Neural cell (in vitro differentiated cells): ENCODE measurements around the gene ZNF394. TPM values are rescaled to one million over a fixed set of nuclear protein-coding genes. Genes with fewer than 3 reads are reported as not detected.
A peak's percentile ranks its signal among the peaks of the same experiment; 100 is the strongest.

ENCODE experiments used
- H2AFZ ChIP-seq: fragments of 200-600, 300-800 bp; sonication (generic), shearing (Covaris generic); 2 replicates; pipeline ENCODE4 v1.6.0; 2014; ENCODE audit warnings: low read depth, mild to moderate bottlenecking, antibody characterized with exemption, low read length, moderate library complexity
- H3F3A ChIP-seq: fragments of 200-600 bp; shearing (Covaris generic); 2 replicates; pipeline ENCODE4 v1.6.1; 2016; ENCODE audit warnings: mild to moderate bottlenecking, moderate library complexity, mixed read lengths, antibody characterized with exemption, low read length; ENCODE audit not compliant: insufficient read depth, poor library complexity, severe bottlenecking
- H3K27ac ChIP-seq: fragments of 200-600, 300-800 bp; sonication (generic), shearing (Covaris generic); 2 replicates; pipeline ENCODE4 v1.5.1; 2014; ENCODE audit warnings: mild to moderate bottlenecking, low read length, moderate library complexity
- H3K27me3 ChIP-seq: fragments of 300-800, 200-600 bp; sonication (generic), shearing (Covaris generic); 2 replicates; pipeline ENCODE4 v1.6.0; 2014; ENCODE audit warnings: mild to moderate bottlenecking, low read depth, low read length, moderate library complexity; ENCODE audit not compliant: insufficient read depth
- H3K36me3 ChIP-seq: fragments of 300-800, 200-600 bp; sonication (generic), shearing (Covaris generic); 2 replicates; pipeline ENCODE4 v1.5.1; 2014; ENCODE audit warnings: mild to moderate bottlenecking, antibody characterized with exemption, low read length, moderate library complexity; ENCODE audit not compliant: insufficient read depth
- H3K4me2 ChIP-seq: fragments of 300-800, 200-600 bp; sonication (generic), shearing (Covaris generic); 2 replicates; pipeline ENCODE4 v1.6.0; 2014; ENCODE audit warnings: mild to moderate bottlenecking, low read length
- H3K4me3 ChIP-seq: fragments of 300-800, 200-600 bp; sonication (generic), shearing (Covaris generic); 2 replicates; pipeline ENCODE4 v1.5.1; 2014; ENCODE audit warnings: mild to moderate bottlenecking, low read length, moderate library complexity
- H3K79me2 ChIP-seq: fragments of 200-600 bp; shearing (Covaris generic); replicated peaks from 2 replicates; pipeline ENCODE4 v1.6.0; 2014; ENCODE audit warnings: mild to moderate bottlenecking, low read length, moderate library complexity; ENCODE audit not compliant: insufficient read depth
- H3K9ac ChIP-seq: fragments of 300-800, 200-600 bp; sonication (generic), shearing (Covaris generic); 2 replicates; pipeline ENCODE4 v1.6.1; 2016; ENCODE audit warnings: mild to moderate bottlenecking, low read length, mixed read lengths
- H3K9me2 ChIP-seq: fragments of 200-600 bp; shearing (Covaris generic); 2 replicates; pipeline ENCODE4 v1.6.1; 2016; ENCODE audit warnings: mild to moderate bottlenecking, low read length, mixed read lengths; ENCODE audit not compliant: insufficient read depth
- H3K9me3 ChIP-seq: fragments of 200-600, 300-800 bp; sonication (generic), shearing (Covaris generic); 2 replicates; pipeline ENCODE4 v1.6.1; 2016; ENCODE audit warnings: mild to moderate bottlenecking, mixed run types, low read length, moderate library complexity, mixed read lengths
- H4K20me1 ChIP-seq: fragments of 200-600 bp; shearing (Covaris generic); 2 replicates; pipeline ENCODE4 v1.6.1; 2016; ENCODE audit warnings: mild to moderate bottlenecking, mixed run types; ENCODE audit not compliant: insufficient read depth
- EP300 ChIP-seq: fragments of 450-650 bp; conservative IDR thresholded peaks from 2 replicates; pipeline ENCODE4 v1.6.1; 2014; ENCODE audit warnings: antibody characterized with exemption, mild to moderate bottlenecking, moderate library complexity; ENCODE audit not compliant: poor library complexity, severe bottlenecking
- EZH2 ChIP-seq: fragments of 200-600, 300-800 bp; shearing (Covaris generic), sonication (generic); IDR thresholded peaks from 2 replicates; pipeline ENCODE4 v1.6.1; 2014; ENCODE audit warnings: antibody characterized with exemption, low read length, borderline replicate concordance, mild to moderate bottlenecking; ENCODE audit not compliant: insufficient read depth, poor library complexity, severe bottlenecking
- MXI1 ChIP-seq: fragments of 450-650 bp; conservative IDR thresholded peaks from 2 replicates; pipeline ENCODE4 v1.6.1; 2014; ENCODE audit warnings: antibody characterized with exemption, mild to moderate bottlenecking; ENCODE audit not compliant: poor library complexity, severe bottlenecking
- POLR2AphosphoS5 ChIP-seq: IDR thresholded peaks from 2 replicates; pipeline ENCODE4 v1.6.1; 2012
- RAD21 ChIP-seq: fragments of 450-650 bp; conservative IDR thresholded peaks from 2 replicates; pipeline ENCODE4 v1.6.1; 2014; ENCODE audit warnings: antibody characterized with exemption, mild to moderate bottlenecking, moderate library complexity
- SMC3 ChIP-seq: fragments of 450-650 bp; conservative IDR thresholded peaks from 2 replicates; pipeline ENCODE4 v1.6.1; 2014; ENCODE audit warnings: antibody characterized with exemption, mild to moderate bottlenecking, moderate library complexity; ENCODE audit not compliant: poor library complexity
- TAF1 ChIP-seq: IDR thresholded peaks from 2 replicates; pipeline ENCODE4 v1.6.1; 2012; ENCODE audit warnings: low read depth
- polyA plus RNA-seq: library from polyadenylated mRNA; depleted of rRNA; stranded (reverse); fragments of >200 nt; gene quantifications from 2 replicates; pipeline ENCODE4 v1.2.3, GENCODE V29; 2014
- TF ChIP-seq, protein P1 (sequence below): fragments of 450-650 bp; IDR thresholded peaks from 2 replicates; pipeline ENCODE4 v1.5.1; 2014; ENCODE audit warnings: antibody characterized with exemption, mild to moderate bottlenecking, moderate library complexity; ENCODE audit not compliant: poor library complexity, severe bottlenecking
- TF ChIP-seq, protein P2 (sequence below): IDR thresholded peaks from 2 replicates; pipeline ENCODE4 v1.6.1; 2012; ENCODE audit warnings: borderline replicate concordance

ZNF394 gene
- polyA plus RNA-seq, 1 donor from 2014 or later: 9.5 TPM

DNA sequence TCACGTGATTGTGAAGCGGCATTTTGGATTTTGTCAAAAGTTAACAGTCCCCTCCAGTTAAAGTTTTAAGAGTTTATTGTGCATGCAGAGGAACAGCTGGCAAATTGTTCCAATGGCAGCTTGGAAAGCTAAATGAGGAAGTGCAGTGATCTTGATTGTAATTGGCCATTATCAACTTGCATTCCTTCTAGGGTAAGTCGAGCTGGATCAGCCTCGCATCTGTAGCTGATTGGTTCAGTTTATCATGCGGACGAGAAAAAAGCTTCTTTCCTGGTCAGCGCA lies 26.8 kb downstream of the ZNF394 start:
- H3K27ac ChIP-seq: peak overlapping the region; percentile 93
- no peaks in the 10 kb centered on the region for H3K27me3 ChIP-seq
- TF ChIP-seq MXI1: peak; percentile 4
- no peak for TF ChIP-seq RAD21
- peak overlapping the region; percentile 53 for H2AFZ ChIP-seq
- H3K4me3 ChIP-seq: peak overlapping the region; percentile 82
- H3K36me3 ChIP-seq: no peaks in the 10 kb centered on the region
- peaks cover 38% of the 10 kb centered on the region for H3K79me2 ChIP-seq
- H3K4me2 ChIP-seq: peak overlapping the region; percentile 30
- no peaks in the 10 kb centered on the region for H3K9me2 ChIP-seq
- H3F3A ChIP-seq: no peaks in the 10 kb centered on the region
- no peaks in the 10 kb centered on the region for H3K9me3 ChIP-seq
- H4K20me1 ChIP-seq: no peaks in the 10 kb centered on the region
- H3K9ac ChIP-seq: peak overlapping the region; percentile 85

DNA sequence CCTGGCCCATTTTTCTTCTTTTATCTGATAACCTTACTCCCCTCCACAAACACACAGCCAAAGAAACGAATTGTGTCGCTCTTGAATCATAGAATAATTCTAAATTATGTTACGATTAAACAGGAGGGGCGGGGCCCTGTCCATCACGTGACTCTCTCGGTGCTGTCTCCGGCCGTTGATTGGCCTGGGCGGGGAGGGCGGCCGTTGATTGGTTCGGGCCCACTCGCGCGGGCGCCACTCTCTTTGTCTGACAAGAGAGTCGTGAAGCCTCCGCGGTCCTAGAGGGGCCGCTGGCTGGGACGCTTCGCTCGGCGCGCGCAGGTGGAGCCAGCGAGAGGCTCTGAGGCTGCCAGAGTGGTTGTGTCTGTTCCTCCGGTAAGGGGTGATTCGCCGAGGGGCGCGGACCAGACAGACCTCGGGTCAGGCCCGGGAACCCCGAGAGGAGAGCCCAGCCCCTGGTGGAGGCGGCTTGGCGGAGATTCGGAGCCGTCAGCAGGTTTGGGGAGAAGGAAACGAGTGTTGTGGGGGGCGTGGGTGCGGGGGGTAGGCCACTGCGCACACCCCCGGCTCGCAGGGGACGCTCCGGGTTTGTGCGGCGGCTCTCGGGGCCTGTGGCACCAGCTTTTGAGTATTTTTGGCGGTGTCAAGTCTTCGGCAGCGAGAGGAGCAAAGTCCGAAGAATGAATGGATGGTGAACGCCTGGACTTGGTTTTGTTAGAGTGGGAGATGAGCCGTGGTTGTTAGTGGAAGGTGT lies 27.3 kb downstream of the ZNF394 start, which contains the start of gene ZNF789:
TSS of gene ZNF789 (plus strand) at position 330 of the 754 bp plus-strand sequence. CDS start 3,567 bp downstream, outside the sequence.
- peak within 1 kb of the TSS; percentile 82 for H3K4me3 ChIP-seq
- peak within 1 kb of the TSS; percentile 85 for H3K9ac ChIP-seq
- H2AFZ ChIP-seq: peak within 1 kb of the TSS; percentile 80

More for the DNA sequence above, 27.3 kb downstream of the ZNF394 start, which contains the start of gene ZNF789:
- Histone ChIP-seq H3K79me2 (peaks cover 38% of the 10 kb centered on the region), H3F3A (no peaks in the 10 kb centered on the region), H3K4me2 (peak within 1 kb of the TSS; percentile 30), H3K36me3 (no peaks in the 10 kb centered on the region), H3K9me3 (no peaks in the 10 kb centered on the region), H3K9me2 (no peaks in the 10 kb centered on the region), H3K27me3 (no peaks in the 10 kb centered on the region), H3K27ac (peak within 1 kb of the TSS; percentile 93), H4K20me1 (no peaks in the 10 kb centered on the region)
- TF ChIP-seq POLR2AphosphoS5 (peak; percentile 88), MXI1 (peak; percentile 85), EP300 (peak; percentile 31), TAF1 (peak; percentile 89), RAD21 (peak; percentile 33), EZH2 (no peak), SMC3 (peak; percentile 25)
- TF ChIP-seq, protein P1, sequence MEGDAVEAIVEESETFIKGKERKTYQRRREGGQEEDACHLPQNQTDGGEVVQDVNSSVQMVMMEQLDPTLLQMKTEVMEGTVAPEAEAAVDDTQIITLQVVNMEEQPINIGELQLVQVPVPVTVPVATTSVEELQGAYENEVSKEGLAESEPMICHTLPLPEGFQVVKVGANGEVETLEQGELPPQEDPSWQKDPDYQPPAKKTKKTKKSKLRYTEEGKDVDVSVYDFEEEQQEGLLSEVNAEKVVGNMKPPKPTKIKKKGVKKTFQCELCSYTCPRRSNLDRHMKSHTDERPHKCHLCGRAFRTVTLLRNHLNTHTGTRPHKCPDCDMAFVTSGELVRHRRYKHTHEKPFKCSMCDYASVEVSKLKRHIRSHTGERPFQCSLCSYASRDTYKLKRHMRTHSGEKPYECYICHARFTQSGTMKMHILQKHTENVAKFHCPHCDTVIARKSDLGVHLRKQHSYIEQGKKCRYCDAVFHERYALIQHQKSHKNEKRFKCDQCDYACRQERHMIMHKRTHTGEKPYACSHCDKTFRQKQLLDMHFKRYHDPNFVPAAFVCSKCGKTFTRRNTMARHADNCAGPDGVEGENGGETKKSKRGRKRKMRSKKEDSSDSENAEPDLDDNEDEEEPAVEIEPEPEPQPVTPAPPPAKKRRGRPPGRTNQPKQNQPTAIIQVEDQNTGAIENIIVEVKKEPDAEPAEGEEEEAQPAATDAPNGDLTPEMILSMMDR: no peak
- TF ChIP-seq, protein P2, sequence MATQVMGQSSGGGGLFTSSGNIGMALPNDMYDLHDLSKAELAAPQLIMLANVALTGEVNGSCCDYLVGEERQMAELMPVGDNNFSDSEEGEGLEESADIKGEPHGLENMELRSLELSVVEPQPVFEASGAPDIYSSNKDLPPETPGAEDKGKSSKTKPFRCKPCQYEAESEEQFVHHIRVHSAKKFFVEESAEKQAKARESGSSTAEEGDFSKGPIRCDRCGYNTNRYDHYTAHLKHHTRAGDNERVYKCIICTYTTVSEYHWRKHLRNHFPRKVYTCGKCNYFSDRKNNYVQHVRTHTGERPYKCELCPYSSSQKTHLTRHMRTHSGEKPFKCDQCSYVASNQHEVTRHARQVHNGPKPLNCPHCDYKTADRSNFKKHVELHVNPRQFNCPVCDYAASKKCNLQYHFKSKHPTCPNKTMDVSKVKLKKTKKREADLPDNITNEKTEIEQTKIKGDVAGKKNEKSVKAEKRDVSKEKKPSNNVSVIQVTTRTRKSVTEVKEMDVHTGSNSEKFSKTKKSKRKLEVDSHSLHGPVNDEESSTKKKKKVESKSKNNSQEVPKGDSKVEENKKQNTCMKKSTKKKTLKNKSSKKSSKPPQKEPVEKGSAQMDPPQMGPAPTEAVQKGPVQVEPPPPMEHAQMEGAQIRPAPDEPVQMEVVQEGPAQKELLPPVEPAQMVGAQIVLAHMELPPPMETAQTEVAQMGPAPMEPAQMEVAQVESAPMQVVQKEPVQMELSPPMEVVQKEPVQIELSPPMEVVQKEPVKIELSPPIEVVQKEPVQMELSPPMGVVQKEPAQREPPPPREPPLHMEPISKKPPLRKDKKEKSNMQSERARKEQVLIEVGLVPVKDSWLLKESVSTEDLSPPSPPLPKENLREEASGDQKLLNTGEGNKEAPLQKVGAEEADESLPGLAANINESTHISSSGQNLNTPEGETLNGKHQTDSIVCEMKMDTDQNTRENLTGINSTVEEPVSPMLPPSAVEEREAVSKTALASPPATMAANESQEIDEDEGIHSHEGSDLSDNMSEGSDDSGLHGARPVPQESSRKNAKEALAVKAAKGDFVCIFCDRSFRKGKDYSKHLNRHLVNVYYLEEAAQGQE: peak; percentile 79
